ENCODE data around the gene KIZ.

Gene KIZ

DNA sequence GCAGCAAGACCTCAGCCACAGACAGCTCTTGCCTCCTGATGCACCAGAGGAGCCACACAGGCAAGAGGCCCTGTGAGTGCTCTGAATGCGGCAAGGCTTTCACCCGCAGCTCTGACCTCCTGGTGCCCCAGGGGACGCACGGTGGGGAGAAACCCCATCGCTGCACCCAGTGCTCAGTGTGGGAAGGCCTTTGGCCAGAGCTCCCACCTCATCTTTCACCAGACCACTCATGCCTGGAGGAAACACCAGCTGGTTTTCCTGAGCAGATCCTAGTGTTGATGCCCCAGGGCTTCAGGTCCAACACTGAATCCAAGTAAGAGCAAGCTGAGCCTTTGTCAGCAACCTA is 140.3 kb downstream of the KIZ start:
- no peak for DNase-seq (ENCODE audit: low read depth)

DNA sequence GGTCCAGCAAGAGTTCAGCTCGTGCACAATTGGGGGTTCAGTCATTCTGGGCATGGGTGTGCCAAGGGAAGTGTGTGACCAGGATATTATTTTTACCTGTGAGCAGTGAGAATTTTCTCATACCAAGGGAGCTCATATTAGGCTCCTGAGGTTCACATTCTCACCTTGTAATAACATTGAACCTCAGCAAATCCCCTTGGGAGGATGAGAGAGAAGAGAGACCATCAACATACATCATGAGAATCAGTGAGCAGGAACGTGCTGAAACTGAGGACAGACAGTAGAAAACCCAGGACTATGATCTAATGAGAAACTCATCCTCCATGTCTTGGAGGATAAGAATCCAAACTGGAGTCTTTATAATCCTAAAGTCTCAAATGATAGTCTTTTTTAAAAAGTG is 143.9 kb downstream of the KIZ start:
- DNase-seq (ENCODE audit: low read depth), result no peak

DNA sequence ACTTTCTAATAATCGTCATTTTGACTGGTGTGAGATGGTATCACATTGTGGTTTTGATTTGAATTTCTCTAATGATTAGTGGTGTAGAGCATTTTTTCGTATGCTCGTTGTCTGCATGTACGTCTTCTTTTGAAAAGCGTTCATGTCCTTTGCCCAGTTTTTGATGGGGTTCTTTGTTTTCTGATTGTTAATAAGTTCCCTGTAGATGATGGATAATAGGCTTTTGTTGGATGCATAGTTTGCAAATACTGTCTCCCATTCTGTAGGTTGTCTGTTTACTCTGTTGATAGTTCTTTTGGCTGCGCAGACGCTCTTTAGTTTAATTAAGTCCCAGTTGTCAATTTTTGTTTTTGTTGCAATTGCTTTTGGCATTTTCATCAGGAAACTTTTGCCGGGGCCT is 144.9 kb downstream of the KIZ start:
- no peak for DNase-seq (ENCODE audit: low read depth)

DNA sequence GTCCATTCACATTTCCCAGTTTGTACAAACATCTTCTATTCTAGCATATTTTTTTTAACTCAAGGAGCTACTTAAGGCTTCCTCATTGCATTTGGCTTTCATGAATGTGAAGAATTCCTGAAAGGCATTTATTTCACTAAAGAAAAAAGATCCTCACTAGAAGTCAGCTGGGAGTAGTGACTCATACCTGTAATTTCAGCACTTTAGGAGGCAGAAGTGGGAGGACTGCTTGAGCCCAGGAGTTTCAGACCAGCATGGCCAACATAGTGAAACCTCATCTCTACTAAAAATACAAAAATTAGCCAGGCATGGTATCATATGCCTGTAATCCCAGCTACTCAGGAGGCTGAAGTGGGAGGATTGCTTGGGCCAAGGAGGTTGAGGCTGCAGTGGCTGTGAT is 146.4 kb downstream of the KIZ start:
- DNase-seq (ENCODE audit: low read depth), result no peak

DNA sequence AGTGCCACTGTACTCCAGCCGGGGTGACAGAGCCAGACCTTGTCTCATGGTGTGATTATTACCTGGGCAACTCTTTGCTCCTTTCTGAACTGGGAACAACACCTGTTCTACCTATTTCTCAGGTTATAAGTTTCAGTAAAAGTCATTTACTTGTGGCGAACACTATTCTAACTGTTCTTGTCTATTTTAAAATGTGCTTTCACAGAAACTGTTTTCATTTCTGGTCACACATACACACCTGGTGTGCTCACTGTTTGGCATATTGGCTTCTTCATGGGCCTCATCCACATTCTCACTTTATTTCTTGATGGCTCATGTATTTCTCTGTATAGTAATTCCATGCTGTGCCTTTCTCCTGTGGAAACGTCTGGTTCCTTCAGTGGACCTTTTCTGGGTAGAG is 146.8 kb downstream of the KIZ start:
- no peak for DNase-seq (ENCODE audit: low read depth)

DNA sequence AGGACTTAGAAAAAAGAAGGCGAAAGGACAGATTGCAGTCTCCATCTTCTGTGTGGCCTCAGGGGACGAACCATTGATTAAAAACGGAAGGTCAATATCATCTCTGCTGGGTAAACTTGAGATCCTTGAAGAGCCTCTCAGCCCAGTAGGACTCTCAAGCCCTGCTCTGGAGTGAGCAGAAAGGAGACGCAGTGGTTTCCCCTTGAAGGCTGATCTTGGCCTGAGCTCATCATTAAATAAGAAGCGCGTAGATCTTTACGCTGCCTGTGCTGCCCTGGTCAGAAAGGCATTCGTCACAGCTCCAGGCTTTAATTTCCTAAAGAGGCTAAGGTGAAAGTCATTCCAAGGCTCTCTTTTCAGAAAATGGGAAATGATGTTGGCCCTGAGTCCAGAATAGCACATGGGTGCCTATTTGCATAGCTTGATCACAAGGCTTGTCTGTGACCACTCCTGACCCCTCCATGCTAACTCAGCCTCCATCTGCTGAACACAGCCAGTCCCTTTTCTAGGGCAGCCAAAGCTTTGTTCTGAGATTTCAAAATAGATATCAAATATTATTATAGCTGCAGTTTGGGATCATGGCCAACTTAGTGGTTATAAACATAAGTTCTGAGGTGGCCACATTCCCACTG is 148.0 kb downstream of the KIZ start:
- no peak for DNase-seq (ENCODE audit: low read depth)

DNA sequence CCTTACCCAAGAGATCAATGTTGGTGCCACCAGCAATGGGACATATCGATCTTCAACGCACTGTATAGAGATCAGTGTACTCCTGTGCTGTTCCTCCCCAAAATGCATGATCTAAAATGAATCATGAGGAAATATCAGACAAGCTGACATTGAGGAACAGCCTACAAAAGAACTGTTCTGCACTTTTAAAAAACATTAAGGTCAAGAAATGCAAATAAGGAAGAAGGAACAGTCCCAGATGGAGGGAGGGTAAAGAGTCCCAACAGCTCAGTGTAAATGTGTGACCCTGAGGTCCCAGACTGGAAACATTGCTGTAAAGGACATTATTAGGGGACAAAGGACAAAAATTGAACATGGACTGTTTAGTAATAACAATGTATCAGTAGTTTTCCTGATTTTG is 152.9 kb downstream of the KIZ start:
- DNase-seq (ENCODE audit: low read depth), result no peak

DNA sequence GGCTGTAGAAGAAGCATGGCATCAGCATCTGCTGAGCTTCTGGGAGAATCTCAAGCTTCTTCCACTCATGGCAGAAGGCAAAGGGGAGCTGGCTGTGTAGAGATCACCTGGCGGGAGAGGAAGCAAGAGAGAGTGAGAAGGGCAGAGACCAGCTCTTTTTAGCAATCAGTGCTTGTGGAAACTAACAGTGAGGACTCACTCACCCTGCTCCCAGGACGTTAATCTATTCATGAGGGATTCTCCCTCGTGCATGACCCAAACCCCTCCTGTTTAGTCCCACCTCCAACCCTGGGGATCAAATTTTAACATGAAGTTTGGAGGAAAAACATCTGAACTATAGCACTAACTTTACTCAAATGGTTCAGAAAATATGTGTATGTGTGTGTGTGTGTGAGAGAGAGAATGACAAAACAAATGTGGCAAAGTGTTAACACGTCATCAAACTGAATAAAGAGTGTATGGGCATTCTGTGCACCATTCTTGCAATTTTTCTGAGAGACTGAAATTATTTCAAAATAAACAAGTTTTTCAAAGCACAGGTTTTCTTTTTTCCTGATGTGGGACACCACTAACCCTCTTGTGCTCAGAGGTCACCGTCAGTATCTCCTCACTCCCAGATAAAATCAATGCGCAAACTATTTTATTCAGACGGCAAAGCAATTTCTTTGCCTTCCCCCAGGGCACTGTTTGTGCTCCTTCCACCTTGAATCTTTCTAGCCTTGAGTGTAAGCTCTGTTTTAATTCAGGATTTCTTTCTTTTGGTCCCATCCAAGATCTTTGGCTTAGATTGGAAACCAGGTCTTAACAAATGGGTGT is 154.0 kb downstream of the KIZ start:
- DNase-seq (ENCODE audit: low read depth), result no peak

DNA sequence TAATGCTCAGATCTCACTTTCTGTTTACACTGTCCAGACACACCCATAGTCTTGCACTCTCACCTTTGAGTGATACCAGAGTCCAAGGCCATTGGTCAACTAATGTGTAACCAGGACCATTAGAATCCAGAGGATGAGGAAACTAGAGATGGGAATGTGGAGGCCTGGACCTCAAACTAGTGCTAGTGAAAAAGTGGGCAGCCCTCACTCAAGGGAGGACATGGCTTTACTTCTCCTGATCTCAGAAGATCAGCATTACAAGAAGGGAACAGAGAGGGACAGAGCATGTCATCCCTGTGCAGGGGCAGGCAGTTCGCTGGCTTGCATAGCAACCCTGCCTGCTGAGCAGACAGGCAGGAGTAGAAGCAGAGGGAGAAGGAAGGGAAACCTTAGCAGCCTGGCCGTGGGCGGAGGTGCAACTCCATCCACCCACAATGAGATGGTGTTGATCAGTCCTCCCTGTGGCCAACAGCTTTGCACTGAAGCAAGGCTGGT is 154.7 kb downstream of the KIZ start:
- no peak for DNase-seq (ENCODE audit: low read depth)

DNA sequence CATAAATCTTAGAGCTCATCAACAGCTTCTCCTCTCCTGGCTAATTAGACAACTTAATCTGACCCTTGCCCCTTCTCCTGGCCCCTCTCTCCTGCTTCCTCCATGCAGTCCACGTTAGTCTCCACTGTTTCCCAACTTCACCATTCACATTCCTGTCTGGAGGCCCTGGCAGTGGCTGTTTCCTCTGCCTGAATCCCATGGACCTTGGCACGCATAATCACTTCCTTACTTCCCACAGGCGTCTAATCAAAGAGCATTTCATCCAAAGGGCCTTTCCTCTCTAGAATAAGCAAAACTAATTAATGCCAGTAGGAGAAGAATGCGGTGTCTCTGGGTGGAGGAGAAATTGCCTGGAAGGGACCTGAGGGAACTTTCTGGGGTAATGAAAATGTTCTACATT is 160.9 kb downstream of the KIZ start:
- DNase-seq (ENCODE audit: low read depth), result no peak

DNA sequence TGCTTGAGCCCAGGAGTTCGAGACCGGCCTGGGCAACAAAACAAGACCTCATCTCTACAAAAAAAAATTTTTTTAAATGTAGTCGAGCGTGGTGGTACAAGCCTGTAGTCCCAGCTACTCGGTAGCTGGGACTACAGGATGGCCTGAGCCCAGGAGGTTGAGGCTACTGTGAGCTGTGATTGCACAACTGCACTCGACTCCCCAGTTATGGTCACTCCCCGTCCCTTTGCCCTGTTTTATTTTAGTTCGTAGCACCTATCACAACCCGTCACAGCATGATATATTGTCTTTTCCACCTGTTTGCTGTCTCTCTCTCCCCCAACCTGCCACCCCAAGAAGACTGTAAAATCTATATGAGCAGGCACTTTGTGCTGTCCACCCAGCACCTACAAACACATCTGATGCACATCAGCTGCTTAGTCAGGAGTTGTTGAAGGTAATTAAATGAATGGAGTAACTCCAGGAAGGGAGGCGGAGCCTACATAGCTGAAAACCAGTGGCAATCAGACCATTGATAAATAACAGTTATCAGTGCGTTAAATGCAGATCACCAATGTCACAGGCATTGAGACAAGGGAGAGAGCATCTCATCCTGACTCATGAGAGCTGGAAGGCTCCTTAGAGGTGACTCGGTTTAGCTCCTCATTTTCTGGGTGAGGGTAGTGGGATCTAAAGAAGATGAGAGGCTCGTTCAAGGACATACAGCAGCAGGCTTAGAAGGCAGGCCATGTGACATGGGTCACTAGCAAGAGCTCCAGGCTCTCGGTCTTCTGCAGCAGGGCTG is 162.9 kb downstream of the KIZ start:
- no peak for DNase-seq (ENCODE audit: low read depth)

DNA sequence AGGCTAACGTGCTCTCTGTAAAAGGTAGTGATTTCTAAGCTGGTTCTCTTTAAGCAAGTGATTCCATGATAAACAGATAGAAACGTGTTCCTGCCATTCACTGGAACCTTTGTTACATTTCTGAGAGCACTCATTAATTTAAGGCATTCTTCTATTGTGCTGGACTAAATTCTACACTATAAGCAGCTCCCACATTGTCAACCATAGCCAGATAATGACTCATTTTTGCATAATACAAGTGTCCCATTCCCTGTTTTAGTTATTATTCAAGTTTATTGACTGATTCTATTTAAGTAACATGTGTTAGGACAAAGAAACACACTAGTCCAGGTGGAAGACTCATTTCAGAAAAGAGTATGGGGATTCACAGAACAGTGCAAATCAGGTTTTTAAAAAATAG is 163.8 kb downstream of the KIZ start:
- DNase-seq (ENCODE audit: low read depth), result no peak

DNA sequence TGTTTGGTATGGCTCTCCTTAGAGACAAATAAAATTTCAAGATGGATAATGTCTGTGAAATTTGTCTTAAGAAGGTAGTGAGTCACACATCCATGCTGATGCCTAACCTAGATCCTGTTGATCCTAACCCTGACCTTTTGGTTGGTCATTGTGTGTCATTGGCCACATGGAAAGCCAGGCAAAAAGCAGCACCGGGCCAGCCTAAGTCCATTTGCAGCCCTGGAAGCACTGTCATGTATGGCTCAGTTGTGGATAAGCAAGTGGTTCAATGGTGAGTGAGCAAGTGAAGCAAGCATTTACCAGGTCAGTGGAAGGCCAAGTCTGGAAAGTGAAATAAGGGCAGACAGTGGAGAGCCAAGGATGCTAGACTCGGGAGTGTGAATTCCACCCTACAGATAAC is 165.1 kb downstream of the KIZ start:
- no peak for DNase-seq (ENCODE audit: low read depth)

DNA sequence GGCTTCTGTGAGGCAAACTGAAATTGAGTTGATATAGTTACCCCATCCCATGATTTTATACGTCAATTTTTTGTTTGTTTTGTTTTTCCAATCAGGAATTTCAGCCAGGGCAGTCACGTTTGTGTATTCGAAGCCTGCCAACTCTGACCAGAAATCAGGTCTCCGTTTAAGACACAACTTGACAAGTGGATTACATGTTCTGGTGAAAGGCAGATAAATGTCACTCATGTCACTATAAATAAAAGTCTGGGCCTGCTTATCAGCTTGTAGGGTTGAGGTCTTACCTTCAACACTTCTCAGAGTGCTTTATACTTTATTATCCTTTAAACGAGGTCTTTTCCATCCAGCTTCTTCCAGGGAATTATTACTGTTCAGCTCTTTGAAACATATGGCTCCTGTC is 168.9 kb downstream of the KIZ start:
- no peak for DNase-seq (ENCODE audit: low read depth)

All from GM04503 (cell line).